Duodenal mucosa (tissue), 2 donors: ENCODE data around the gene AGO3.
"Not testable (repeated sequence)": the region's sequence is repeated elsewhere in the genome, so short reads cannot be mapped to it uniquely, and the experiment has no call there.

ENCODE experiments used
- H3K27ac ChIP-seq: one replicate; pipeline ENCODE4 v1.7.0; 2013; ENCODE audit warnings: low read depth, low read length
- H3K27me3 ChIP-seq, 2 donors: one replicate each; pipeline ENCODE4 v1.7.0; 2013; ENCODE audit warnings: low read length in 2 of 2, control low read depth in 1 of 2; ENCODE audit not compliant: insufficient read depth in 2 of 2, control insufficient read depth in 1 of 2
- H3K36me3 ChIP-seq, 2 donors: one replicate each; pipeline ENCODE4 v1.7.0; 2013; ENCODE audit warnings: low read length in 2 of 2, control low read depth in 1 of 2; ENCODE audit not compliant: insufficient read depth in 2 of 2, control insufficient read depth in 1 of 2
- H3K4me1 ChIP-seq, 2 donors: one replicate each; pipeline ENCODE4 v1.7.0; 2013; ENCODE audit warnings: low read length in 2 of 2, control low read depth in 1 of 2; ENCODE audit not compliant: insufficient read depth in 2 of 2, control insufficient read depth in 1 of 2
- H3K4me3 ChIP-seq, 2 donors: one replicate each; pipeline ENCODE4 v1.7.0; 2013; ENCODE audit warnings: low read length in 2 of 2, low read depth in 1 of 2
- H3K9ac ChIP-seq, 2 donors: one replicate each; pipeline ENCODE4 v1.7.0; 2013; ENCODE audit warnings: low read length in 2 of 2, low read depth in 1 of 2
- H3K9me3 ChIP-seq, 2 donors: one replicate each; pipeline ENCODE4 v1.7.0; 2013; ENCODE audit warnings: low read length in 2 of 2, control low read depth in 1 of 2; ENCODE audit not compliant: control insufficient read depth in 1 of 2

The AGO3 gene

DNA sequence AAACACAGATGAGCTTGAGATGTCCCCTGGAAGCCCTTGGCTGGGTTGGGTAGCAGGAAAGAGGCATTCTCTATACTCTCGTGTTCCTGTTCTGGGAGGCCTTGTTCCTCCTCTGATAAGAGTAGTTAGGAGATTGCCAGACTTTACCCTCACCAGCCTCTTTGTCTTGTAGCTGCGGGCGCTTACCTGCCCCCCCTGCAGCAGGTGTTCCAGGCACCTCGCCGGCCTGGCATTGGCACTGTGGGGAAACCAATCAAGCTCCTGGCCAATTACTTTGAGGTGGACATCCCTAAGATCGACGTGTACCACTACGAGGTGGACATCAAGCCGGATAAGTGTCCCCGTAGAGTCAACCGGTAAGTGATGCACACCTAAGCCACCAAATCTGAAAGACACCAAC lies 42.6 kb upstream of the AGO3 start:
- H3K9ac ChIP-seq = no peak overlapping the region
- no peaks in the 10 kb centered on the region for H3K27me3 ChIP-seq
- no peaks in the 10 kb centered on the region for H3K9me3 ChIP-seq
- peaks cover 8 to 34% of the 10 kb centered on the region in 2 donors for H3K36me3 ChIP-seq
- H3K4me1 ChIP-seq = peaks cover 35 to 41% of the 10 kb centered on the region in 2 donors
- H3K4me3 ChIP-seq = no peak overlapping the region
- H3K27ac ChIP-seq = no peak overlapping the region

- Histone ChIP-seq H3K36me3 (peaks cover 15 to 41% of the 10 kb centered on the region in 2 donors), H3K4me1 (peaks cover 35 to 41% of the 10 kb centered on the region in 2 donors)
- H3K4me3 ChIP-seq, H3K9me3 ChIP-seq, H3K27me3 ChIP-seq, H3K27ac ChIP-seq, H3K9ac ChIP-seq: not testable (repeated sequence)
Observed at GRCh38 chr1:35888981-35889380, 41.9 kb upstream of the AGO3 start.

GRCh38 chr1:35893051-35893879 lies 37.6 kb upstream of the AGO3 start:
- Histone ChIP-seq H3K27me3 (no peaks in the 10 kb centered on the region), H3K27ac (no peak overlapping the region), H3K9me3 (no peaks in the 10 kb centered on the region), H3K4me3 (no peak overlapping the region), H3K9ac (no peak overlapping the region), H3K36me3 (peaks cover 29 to 79% of the 10 kb centered on the region in 2 donors), H3K4me1 (peaks cover 0 to 6% of the 10 kb centered on the region in 2 donors)

DNA sequence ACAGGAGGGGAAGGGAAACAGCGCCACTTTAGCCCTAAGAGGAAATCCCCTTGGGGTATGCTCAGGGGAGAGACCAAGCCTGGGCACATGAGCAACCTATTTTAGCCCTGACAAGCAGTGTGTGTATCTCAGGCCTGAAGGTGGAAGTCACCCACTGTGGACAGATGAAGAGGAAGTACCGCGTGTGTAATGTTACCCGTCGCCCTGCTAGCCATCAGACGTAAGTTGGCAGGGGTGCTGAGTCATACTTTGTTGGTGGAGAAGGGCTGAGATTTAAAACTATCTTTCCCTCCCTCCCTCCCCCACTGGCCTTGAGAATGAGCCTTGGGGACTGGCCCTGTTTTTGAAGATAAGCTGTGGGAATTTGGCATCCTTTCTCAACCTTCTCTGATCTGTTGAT lies 36.7 kb upstream of the AGO3 start:
- no peak overlapping the region for H3K9ac ChIP-seq
- no peak overlapping the region for H3K4me3 ChIP-seq
- H3K9me3 ChIP-seq = no peaks in the 10 kb centered on the region
- H3K27ac ChIP-seq = no peak overlapping the region
- no peaks in the 10 kb centered on the region for H3K4me1 ChIP-seq
- H3K36me3 ChIP-seq = peaks cover 35 to 81% of the 10 kb centered on the region in 2 donors
- no peaks in the 10 kb centered on the region for H3K27me3 ChIP-seq

- no peak overlapping the region for H3K4me3 ChIP-seq
- H3K36me3 ChIP-seq = peaks cover 39 to 80% of the 10 kb centered on the region in 2 donors
Observed at GRCh38 chr1:35894656-35895055, 36.2 kb upstream of the AGO3 start.

GRCh38 chr1:35899941-35900340 lies 31.0 kb upstream of the AGO3 start:
- Histone ChIP-seq H3K4me3 (no peak overlapping the region), H3K9ac (no peak overlapping the region), H3K27me3 (no peaks in the 10 kb centered on the region), H3K27ac (no peak overlapping the region), H3K36me3 (peaks cover 32 to 65% of the 10 kb centered on the region in 2 donors), H3K9me3 (no peaks in the 10 kb centered on the region), H3K4me1 (no peaks in the 10 kb centered on the region)

More at GRCh38 chr1:35894656-35895055, 36.2 kb upstream of the AGO3 start:
- no peak overlapping the region for H3K27ac ChIP-seq
- no peaks in the 10 kb centered on the region for H3K9me3 ChIP-seq
- H3K4me1 ChIP-seq = no peaks in the 10 kb centered on the region
- H3K9ac ChIP-seq = no peak overlapping the region
- H3K27me3 ChIP-seq = no peaks in the 10 kb centered on the region

GRCh38 chr1:35901235-35901634 lies 29.7 kb upstream of the AGO3 start:
- H3K27me3 ChIP-seq = no peaks in the 10 kb centered on the region
- no peak overlapping the region for H3K4me3 ChIP-seq
- H3K4me1 ChIP-seq = no peaks in the 10 kb centered on the region
- no peak overlapping the region for H3K27ac ChIP-seq
- H3K36me3 ChIP-seq = peaks cover 29 to 64% of the 10 kb centered on the region in 2 donors
- H3K9ac ChIP-seq = no peak overlapping the region
- no peaks in the 10 kb centered on the region for H3K9me3 ChIP-seq

DNA sequence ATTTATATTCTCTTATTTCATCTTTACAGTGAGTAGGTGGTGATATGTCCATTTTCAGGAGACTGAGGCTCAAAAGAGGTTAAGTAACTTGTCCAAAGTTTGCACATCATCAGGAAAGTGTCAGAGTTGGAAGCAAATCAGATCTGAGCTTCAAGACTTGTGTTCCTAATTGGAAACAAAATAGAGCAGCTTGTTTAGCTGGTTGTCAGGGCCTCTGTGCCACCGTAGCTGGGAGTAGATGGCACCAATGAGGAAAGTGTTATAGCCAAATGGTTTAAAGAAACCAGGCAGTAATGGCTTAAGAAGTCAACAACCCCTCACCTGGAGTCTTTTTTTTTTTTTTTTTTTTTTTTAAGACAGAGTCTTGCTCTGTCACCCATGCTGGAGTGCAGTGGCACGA lies 28.2 kb upstream of the AGO3 start:
- Histone ChIP-seq H3K4me3 (no peak overlapping the region), H3K36me3 (peaks cover 33 to 64% of the 10 kb centered on the region in 2 donors), H3K4me1 (no peaks in the 10 kb centered on the region), H3K9me3 (no peaks in the 10 kb centered on the region), H3K27me3 (no peaks in the 10 kb centered on the region), H3K27ac (no peak overlapping the region), H3K9ac (no peak overlapping the region)

DNA sequence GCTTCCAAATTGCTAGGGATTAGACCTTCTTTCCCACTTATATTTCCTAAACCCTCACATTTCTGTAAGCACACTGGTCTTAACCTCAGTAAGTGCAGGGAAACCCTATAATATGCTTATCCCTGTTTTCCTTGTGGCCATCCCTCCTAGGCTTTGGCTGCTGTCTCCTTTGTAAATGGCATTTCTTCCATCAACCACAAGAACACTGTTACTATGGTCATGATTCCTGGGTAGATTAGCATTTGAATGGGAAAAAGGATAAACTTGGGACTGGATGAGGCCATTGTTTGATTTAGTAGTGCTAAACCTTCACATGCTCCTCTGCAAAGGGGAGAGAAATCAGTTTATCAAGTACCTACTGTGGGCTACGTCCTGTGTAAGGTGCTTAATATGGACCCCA lies 16.2 kb upstream of the AGO3 start:
- Histone ChIP-seq H3K9me3 (no peaks in the 10 kb centered on the region), H3K36me3 (peaks cover 59 to 77% of the 10 kb centered on the region in 2 donors)

GRCh38 chr1:35915693-35916092 lies 15.2 kb upstream of the AGO3 start:
- Histone ChIP-seq H3K9ac (no peak overlapping the region), H3K27ac (no peak overlapping the region), H3K36me3 (peaks cover 61 to 80% of the 10 kb centered on the region in 2 donors), H3K9me3 (no peaks in the 10 kb centered on the region), H3K4me3 (no peak overlapping the region), H3K4me1 (no peaks in the 10 kb centered on the region), H3K27me3 (no peaks in the 10 kb centered on the region)

More for the DNA sequence above, 16.2 kb upstream of the AGO3 start:
- Histone ChIP-seq H3K27ac (no peak overlapping the region), H3K9ac (no peak overlapping the region), H3K27me3 (no peaks in the 10 kb centered on the region), H3K4me3 (no peak overlapping the region), H3K4me1 (no peaks in the 10 kb centered on the region)
